ENCODE data around the gene RABGAP1L.
"Not testable (repeated sequence)": the region's sequence is repeated elsewhere in the genome, so short reads cannot be mapped to it uniquely, and the experiment has no call there.

RABGAP1L gene

GRCh38 chr1:174161813-174162212 is 2.5 kb downstream of the RABGAP1L start:
- no peak for ATAC-seq (replicated peaks)
- Mint-ChIP-seq H3K27ac (peak overlapping the region; percentile 25), H3K4me3 (peak overlapping the region; percentile 64 to 74)

GRCh38 chr1:174164826-174165225 is 5.5 kb downstream of the RABGAP1L start:
- Mint-ChIP-seq H3K27ac (no peak overlapping the region), H3K4me3 (peak overlapping the region in 1 of 2 donors; percentile 1), H3K4me1 (peaks cover 40 to 79% of the 10 kb centered on the region in 2 donors), H3K9me3 (no peaks in the 10 kb centered on the region), H3K27me3 (no peaks in the 10 kb centered on the region), H3K36me3 (peaks cover 22 to 44% of the 10 kb centered on the region in 2 donors)
- no peak for ATAC-seq (replicated peaks)
- no peak for DNase-seq

More at GRCh38 chr1:174161813-174162212, 2.5 kb downstream of the RABGAP1L start:
- H3K4me1 Mint-ChIP-seq, result peaks cover 43 to 80% of the 10 kb centered on the region in 2 donors
- H3K27me3 Mint-ChIP-seq, result no peaks in the 10 kb centered on the region
- DNase-seq, result no peak
- no peaks in the 10 kb centered on the region for H3K9me3 Mint-ChIP-seq
- peaks cover 16 to 38% of the 10 kb centered on the region in 2 donors for H3K36me3 Mint-ChIP-seq

- no peaks in the 10 kb centered on the region for H3K9me3 Mint-ChIP-seq
- H3K36me3 Mint-ChIP-seq, result peaks cover 23 to 40% of the 10 kb centered on the region in 2 donors
- H3K27me3 Mint-ChIP-seq, result no peaks in the 10 kb centered on the region
- peaks cover 39 to 79% of the 10 kb centered on the region in 2 donors for H3K4me1 Mint-ChIP-seq
- DNase-seq (no peak), ATAC-seq (replicated peaks) (peak; percentile 41 to 53)
- peak overlapping the region; percentile 75 for H3K27ac Mint-ChIP-seq
- H3K4me3 Mint-ChIP-seq, result peak overlapping the region in 1 of 2 donors; percentile 29
Measured at GRCh38 chr1:174165471-174166137, 6.3 kb downstream of the RABGAP1L start.

- no peak for DNase-seq
- peaks cover 37 to 75% of the 10 kb centered on the region in 2 donors for H3K4me1 Mint-ChIP-seq
- peak overlapping the region; percentile 44 for H3K27ac Mint-ChIP-seq
Measured at GRCh38 chr1:174166530-174167264, 7.4 kb downstream of the RABGAP1L start.

GRCh38 chr1:174167265-174167803 is 8.0 kb downstream of the RABGAP1L start:
- no peak overlapping the region for H3K27ac Mint-ChIP-seq
- H3K4me3 Mint-ChIP-seq, result no peak overlapping the region

More at GRCh38 chr1:174166530-174167264, 7.4 kb downstream of the RABGAP1L start:
- ATAC-seq (replicated peaks), result no peak
- Mint-ChIP-seq H3K4me3 (no peak overlapping the region), H3K9me3 (no peaks in the 10 kb centered on the region), H3K36me3 (peaks cover 28 to 39% of the 10 kb centered on the region in 2 donors), H3K27me3 (no peaks in the 10 kb centered on the region)

GRCh38 chr1:174169342-174169741 is 10.0 kb downstream of the RABGAP1L start:
- peaks cover 27 to 39% of the 10 kb centered on the region in 2 donors for H3K36me3 Mint-ChIP-seq
- no peak for ATAC-seq (replicated peaks)
- peak overlapping the region in 1 of 2 donors; percentile 12 for H3K4me3 Mint-ChIP-seq
- peaks cover 40 to 73% of the 10 kb centered on the region in 2 donors for H3K4me1 Mint-ChIP-seq
- H3K27me3 Mint-ChIP-seq, result no peaks in the 10 kb centered on the region
- H3K27ac Mint-ChIP-seq, result peak overlapping the region; percentile 62
- H3K9me3 Mint-ChIP-seq, result no peaks in the 10 kb centered on the region
- no peak for DNase-seq

More at GRCh38 chr1:174167265-174167803, 8.0 kb downstream of the RABGAP1L start:
- Mint-ChIP-seq H3K27me3 (no peaks in the 10 kb centered on the region), H3K4me1 (peaks cover 38 to 75% of the 10 kb centered on the region in 2 donors), H3K9me3 (no peaks in the 10 kb centered on the region), H3K36me3 (peaks cover 29 to 37% of the 10 kb centered on the region in 2 donors)
- ATAC-seq (replicated peaks), result peak; percentile 81 to 84
- DNase-seq, result no peak

- H3K4me3 Mint-ChIP-seq, result no peak overlapping the region
- H3K36me3 Mint-ChIP-seq, result peaks cover 23 to 30% of the 10 kb centered on the region in 2 donors
- H3K9me3 Mint-ChIP-seq, result no peaks in the 10 kb centered on the region
- H3K27me3 Mint-ChIP-seq, result no peaks in the 10 kb centered on the region
- peaks cover 32 to 56% of the 10 kb centered on the region in 2 donors for H3K4me1 Mint-ChIP-seq
- DNase-seq (no peak), ATAC-seq (replicated peaks) (no peak)
- H3K27ac Mint-ChIP-seq, result no peak overlapping the region
Measured at GRCh38 chr1:174171073-174171472, 11.8 kb downstream of the RABGAP1L start.

- no peak overlapping the region for H3K4me3 Mint-ChIP-seq
- peaks cover 22 to 41% of the 10 kb centered on the region in 2 donors for H3K4me1 Mint-ChIP-seq
- ATAC-seq (replicated peaks) (peak; percentile 67 to 96), DNase-seq (no peak)
- peaks cover 2 to 4% of the 10 kb centered on the region in 2 donors for H3K9me3 Mint-ChIP-seq
- no peak overlapping the region for H3K27ac Mint-ChIP-seq
- H3K36me3 Mint-ChIP-seq, result peaks cover 28 to 43% of the 10 kb centered on the region in 2 donors
- H3K27me3 Mint-ChIP-seq, result no peaks in the 10 kb centered on the region
Measured at GRCh38 chr1:174174461-174175329, 15.4 kb downstream of the RABGAP1L start.

- H3K27me3 Mint-ChIP-seq; ATAC-seq (replicated peaks); H3K27ac Mint-ChIP-seq; H3K4me3 Mint-ChIP-seq; DNase-seq; H3K9me3 Mint-ChIP-seq: not testable (repeated sequence)
- peaks cover 20 to 30% of the 10 kb centered on the region in 2 donors for H3K36me3 Mint-ChIP-seq
- H3K4me1 Mint-ChIP-seq, result peaks cover 16 to 30% of the 10 kb centered on the region in 2 donors
Measured at GRCh38 chr1:174178459-174178858, 19.1 kb downstream of the RABGAP1L start.

- ATAC-seq (replicated peaks) (peak in 1 of 2 donors; percentile 31), DNase-seq (no peak)
- Mint-ChIP-seq H3K27me3 (no peaks in the 10 kb centered on the region), H3K27ac (peak overlapping the region; percentile 32), H3K36me3 (peaks cover 15 to 22% of the 10 kb centered on the region in 2 donors), H3K9me3 (no peaks in the 10 kb centered on the region), H3K4me1 (peaks cover 15 to 31% of the 10 kb centered on the region in 2 donors), H3K4me3 (no peak overlapping the region)
Measured at GRCh38 chr1:174189428-174190062, 30.2 kb downstream of the RABGAP1L start.

- no peaks in the 10 kb centered on the region for H3K9me3 Mint-ChIP-seq
- H3K27me3 Mint-ChIP-seq, result no peaks in the 10 kb centered on the region
- no peak overlapping the region for H3K27ac Mint-ChIP-seq
- H3K4me1 Mint-ChIP-seq, result peaks cover 19 to 35% of the 10 kb centered on the region in 2 donors
- H3K4me3 Mint-ChIP-seq, result no peak overlapping the region
- ATAC-seq (replicated peaks) (no peak), DNase-seq (no peak)
- H3K36me3 Mint-ChIP-seq, result peaks cover 13 to 18% of the 10 kb centered on the region in 2 donors
Measured at GRCh38 chr1:174190691-174191199, 31.4 kb downstream of the RABGAP1L start.

GRCh38 chr1:174191349-174191862 is 32.1 kb downstream of the RABGAP1L start:
- no peaks in the 10 kb centered on the region for H3K27me3 Mint-ChIP-seq
- H3K4me1 Mint-ChIP-seq, result peaks cover 19 to 42% of the 10 kb centered on the region in 2 donors
- H3K36me3 Mint-ChIP-seq, result peaks cover 13 to 18% of the 10 kb centered on the region in 2 donors
- no peaks in the 10 kb centered on the region for H3K9me3 Mint-ChIP-seq
- H3K27ac Mint-ChIP-seq, result no peak overlapping the region
- H3K4me3 Mint-ChIP-seq, result no peak overlapping the region
- DNase-seq, result no peak
- ATAC-seq (replicated peaks), result no peak

GRCh38 chr1:174194461-174194860 is 35.1 kb downstream of the RABGAP1L start:
- Mint-ChIP-seq H3K4me3 (no peak overlapping the region), H3K4me1 (peaks cover 19 to 46% of the 10 kb centered on the region in 2 donors), H3K36me3 (peaks cover 8 to 14% of the 10 kb centered on the region in 2 donors), H3K27me3 (no peaks in the 10 kb centered on the region), H3K9me3 (no peaks in the 10 kb centered on the region), H3K27ac (peak overlapping the region; percentile 1)
- no peak for DNase-seq
- ATAC-seq (replicated peaks), result no peak

All from stimulated activated naive B cell treated with anti-CD40 and anti-IgM and Interleukin-4, amounts not matched to agents 10 μg/mL and 1 μg/mL and 100 μg/mL, for 72 hours (primary cell).